Measurements from ENCODE around the gene REG3A. TPM values are rescaled to one million over a fixed set of nuclear protein-coding genes. Genes with fewer than 3 reads are reported as not detected.

Gene REG3A
- total RNA-seq, 4 donors from 2014 or later = not detected

- 41% methylated on average over 2 of the region's 2 CpGs for WGBS, 2 donors
- no peak for DNase-seq (ENCODE audit: low spot score in 2 of 2)
- intact Hi-C loops (cut with DNase I; ENCODE audit: low total_unique reads) = no loop called here
- no peak overlapping the region for H3K4me3 ChIP-seq (ENCODE audit: low read depth, poor library complexity, severe bottlenecking)
- TF ChIP-seq POLR2A (IDR thresholded peaks at IDR 0.05) = no peak
- no peak for TF ChIP-seq CTCF (IDR thresholded peaks at IDR 0.05)
These were observed 2.6 kb upstream of the REG3A start for GRCh38 chr2:79162132-79162531.

GRCh38 chr2:79159030-79159429 is 523 bp downstream of the REG3A start:
- TF ChIP-seq POLR2A (IDR thresholded peaks at IDR 0.05) = no peak
- no peak for TF ChIP-seq CTCF (IDR thresholded peaks at IDR 0.05)
- intact Hi-C loops (cut with DNase I; ENCODE audit: low total_unique reads) = no loop called here
- no peak for DNase-seq (ENCODE audit: low spot score in 2 of 2)
- 76 to 77% methylated on average over 2 of the region's 2 CpGs for WGBS, 2 donors
- H3K4me3 ChIP-seq (ENCODE audit: low read depth, poor library complexity, severe bottlenecking) = no peak overlapping the region

GRCh38 chr2:79155826-79156476 is 3.6 kb downstream of the REG3A start:
- no peak for DNase-seq (ENCODE audit: low spot score in 2 of 2)
- no peak for TF ChIP-seq POLR2A (IDR thresholded peaks at IDR 0.05)
- TF ChIP-seq CTCF (IDR thresholded peaks at IDR 0.05) = no peak
- WGBS, 2 donors = 92 to 100% methylated on average over 2 of the region's 2 CpGs
- H3K4me3 ChIP-seq (ENCODE audit: low read depth, poor library complexity, severe bottlenecking) = no peak overlapping the region
- intact Hi-C loops (cut with DNase I; ENCODE audit: low total_unique reads) = no loop called here

GRCh38 chr2:79139423-79139822 is 20.1 kb downstream of the REG3A start:
- intact Hi-C loops (cut with DNase I; ENCODE audit: low total_unique reads) = no loop called here
- no peak for TF ChIP-seq POLR2A (IDR thresholded peaks at IDR 0.05)
- TF ChIP-seq CTCF (IDR thresholded peaks at IDR 0.05) = no peak
- no peak overlapping the region for H3K4me3 ChIP-seq (ENCODE audit: low read depth, poor library complexity, severe bottlenecking)
- DNase-seq (ENCODE audit: low spot score in 2 of 2) = no peak

- 82 to 86% methylated on average over 3 of the region's 3 CpGs for WGBS, 2 donors
- no peak for TF ChIP-seq POLR2A (IDR thresholded peaks at IDR 0.05)
- TF ChIP-seq CTCF (IDR thresholded peaks at IDR 0.05) = no peak
- no peak overlapping the region for H3K4me3 ChIP-seq (ENCODE audit: low read depth, poor library complexity, severe bottlenecking)
- intact Hi-C loops (cut with DNase I; ENCODE audit: low total_unique reads) = no loop called here
- DNase-seq (ENCODE audit: low spot score in 2 of 2) = no peak
These were observed 21.2 kb downstream of the REG3A start for GRCh38 chr2:79138385-79138784.

- no peak for DNase-seq (ENCODE audit: low spot score in 2 of 2)
- no peak overlapping the region for H3K4me3 ChIP-seq (ENCODE audit: low read depth, poor library complexity, severe bottlenecking)
- WGBS, 2 donors = 78 to 86% methylated on average over 4 of the region's 4 CpGs
- intact Hi-C loops (cut with DNase I; ENCODE audit: low total_unique reads) = no loop called here
- TF ChIP-seq CTCF (IDR thresholded peaks at IDR 0.05) (no peak), POLR2A (IDR thresholded peaks at IDR 0.05) (no peak)
These were observed 27.9 kb downstream of the REG3A start for GRCh38 chr2:79131687-79132086.

Measured in lower leg skin (tissue), 4 donors.